ENCODE measurements around the gene CACYBP.

The CACYBP gene

DNA sequence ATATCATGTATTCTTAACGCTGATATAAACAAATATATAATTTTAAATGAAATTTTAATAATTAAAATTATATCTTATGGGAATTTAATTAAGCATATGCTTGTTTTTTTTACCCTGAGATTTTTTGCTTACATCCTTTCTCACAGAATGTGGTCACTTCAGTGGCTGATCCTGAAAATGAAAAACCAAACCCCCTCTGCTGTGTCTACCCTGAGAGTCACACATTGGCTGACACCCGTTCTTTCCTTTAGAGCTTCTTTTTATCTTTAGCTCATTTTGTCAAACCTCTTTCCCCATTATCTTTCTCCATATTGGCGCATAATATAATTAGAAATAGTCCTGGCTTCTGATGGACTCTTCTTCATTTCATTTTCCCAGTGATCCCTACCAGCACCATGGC is 10.8 kb upstream of the CACYBP start:
- TF ChIP-seq GATA2 (IDR thresholded peaks at IDR 0.05; ENCODE audit: low read depth, low read length): no peak
- TF ChIP-seq GATA3 (IDR thresholded peaks at IDR 0.05; ENCODE audit: low read depth, low read length): no peak

DNA sequence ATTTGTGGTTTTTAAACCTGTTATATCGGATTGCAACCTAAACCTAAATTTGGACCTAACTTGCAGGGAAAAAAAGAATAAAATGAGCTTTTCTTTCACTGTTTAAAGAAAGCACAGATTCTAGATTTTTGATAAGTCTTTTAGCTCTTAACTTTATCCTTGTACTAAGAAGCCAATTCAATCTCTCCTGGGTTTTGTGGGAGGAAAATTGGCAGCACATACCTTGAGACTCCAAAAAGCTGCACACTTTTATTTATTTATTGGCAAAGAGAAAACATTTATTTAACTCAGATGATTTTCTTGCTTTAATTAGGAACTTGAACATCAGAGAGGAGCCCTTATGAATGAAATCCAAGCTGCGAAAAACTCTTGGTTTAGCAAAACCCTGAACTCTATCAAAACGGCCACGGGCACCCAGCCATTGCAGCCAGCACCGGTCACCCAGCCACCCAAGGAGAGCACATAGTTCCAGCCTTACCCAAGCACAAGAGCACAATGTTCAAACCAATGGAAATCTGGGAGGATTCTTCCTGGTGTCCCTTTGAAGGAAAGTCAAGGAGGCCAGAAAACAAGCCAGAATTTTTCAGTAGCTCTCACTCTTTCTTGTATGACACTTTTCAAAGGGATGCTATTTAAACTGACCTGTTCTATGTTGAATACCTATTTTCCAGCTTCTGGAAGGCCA is 10.1 kb upstream of the CACYBP start:
- TF ChIP-seq GATA3 (IDR thresholded peaks at IDR 0.05; ENCODE audit: low read depth, low read length) (no peak), GATA2 (IDR thresholded peaks at IDR 0.05; ENCODE audit: low read depth, low read length) (no peak)

GRCh38 chr1:174990382-174990999 is 9.3 kb upstream of the CACYBP start:
- TF ChIP-seq GATA2 (IDR thresholded peaks at IDR 0.05; ENCODE audit: low read depth, low read length) (no peak), GATA3 (IDR thresholded peaks at IDR 0.05; ENCODE audit: low read depth, low read length) (no peak)

DNA sequence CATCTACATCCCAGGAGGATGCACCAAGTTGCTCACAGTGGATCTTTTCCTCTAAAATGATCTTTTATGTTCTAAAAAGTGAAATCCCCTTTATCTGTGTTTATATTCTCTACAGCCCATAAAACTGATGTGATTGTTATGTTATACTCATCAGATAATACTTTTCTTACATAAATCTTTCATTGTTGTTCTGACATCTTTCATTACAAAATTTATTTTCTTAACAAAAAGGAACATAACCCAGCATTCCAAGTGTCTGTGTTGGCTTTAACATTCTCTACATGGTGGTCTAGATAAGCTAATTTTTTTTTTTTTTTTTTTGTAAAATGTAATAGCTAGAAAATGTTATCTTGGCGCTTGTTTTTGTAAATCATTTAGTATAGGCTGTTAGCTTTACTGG is 8.3 kb upstream of the CACYBP start:
- TF ChIP-seq GATA2 (IDR thresholded peaks at IDR 0.05; ENCODE audit: low read depth, low read length): no peak
- TF ChIP-seq GATA3 (IDR thresholded peaks at IDR 0.05; ENCODE audit: low read depth, low read length): no peak

DNA sequence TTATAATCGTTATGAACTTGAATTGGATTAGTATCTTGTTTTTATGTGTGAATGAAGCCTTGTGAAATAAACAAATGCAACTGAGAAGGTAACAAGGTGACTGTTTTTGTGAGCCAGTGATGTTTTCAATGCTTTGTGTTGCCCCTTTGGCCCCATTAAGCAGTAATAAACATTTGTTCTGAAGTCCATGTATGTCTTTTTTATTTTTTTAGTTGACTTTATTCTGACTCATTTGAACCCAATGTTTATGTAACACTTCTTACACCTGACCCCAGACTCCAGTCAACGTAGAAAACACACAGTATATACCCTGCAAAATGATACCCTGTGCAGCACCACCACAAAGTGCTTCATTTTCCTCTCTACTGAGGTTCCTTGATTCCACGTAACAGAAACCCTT is 4.6 kb upstream of the CACYBP start:
- no peak for TF ChIP-seq GATA3 (IDR thresholded peaks at IDR 0.05; ENCODE audit: low read depth, low read length)
- TF ChIP-seq GATA2 (IDR thresholded peaks at IDR 0.05; ENCODE audit: low read depth, low read length): no peak

GRCh38 chr1:174995916-174996315 is 3.8 kb upstream of the CACYBP start:
- TF ChIP-seq GATA2 (IDR thresholded peaks at IDR 0.05; ENCODE audit: low read depth, low read length) (no peak), GATA3 (IDR thresholded peaks at IDR 0.05; ENCODE audit: low read depth, low read length) (no peak)

- TF ChIP-seq GATA2 (IDR thresholded peaks at IDR 0.05; ENCODE audit: low read depth, low read length): no peak
These were observed 3.3 kb upstream of the CACYBP start for GRCh38 chr1:174996476-174996875.

- no peak for TF ChIP-seq GATA2 (IDR thresholded peaks at IDR 0.05; ENCODE audit: low read depth, low read length)
- TF ChIP-seq GATA3 (IDR thresholded peaks at IDR 0.05; ENCODE audit: low read depth, low read length): no peak
These were observed 2.7 kb upstream of the CACYBP start for GRCh38 chr1:174997041-174997440.

DNA sequence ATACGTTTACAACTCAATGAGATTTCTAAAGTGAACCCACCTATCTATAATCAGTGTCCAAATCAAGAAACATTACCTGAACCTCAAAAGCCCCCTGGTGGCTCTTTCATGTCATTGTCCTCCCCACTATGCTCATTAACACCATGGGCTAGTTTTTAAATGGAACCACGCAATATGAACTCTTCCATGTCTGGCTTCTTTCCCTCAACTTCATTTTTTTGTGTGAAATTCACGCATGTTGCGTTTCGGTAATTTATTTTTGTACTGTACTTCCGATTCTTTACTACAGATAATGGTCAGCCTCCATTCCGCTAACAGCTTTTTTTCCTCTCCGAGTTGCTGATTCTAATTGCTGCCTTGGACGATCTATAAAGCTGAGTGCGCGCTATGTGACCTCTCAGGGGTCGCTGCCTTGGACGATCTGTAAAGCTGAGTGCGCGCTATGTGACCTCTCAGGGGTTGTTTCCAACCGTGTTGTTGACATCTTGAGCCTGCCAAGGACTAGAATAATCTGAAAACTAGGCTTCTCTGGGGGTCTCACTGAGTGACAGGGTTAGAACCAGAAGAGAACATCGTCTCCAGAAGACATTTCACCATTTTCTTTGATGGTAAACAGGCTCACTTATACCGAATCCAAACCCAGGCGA is 1.1 kb upstream of the CACYBP start:
- TF ChIP-seq GATA2 (IDR thresholded peaks at IDR 0.05; ENCODE audit: low read depth, low read length): peak; percentile 73
- TF ChIP-seq GATA3 (IDR thresholded peaks at IDR 0.05; ENCODE audit: low read depth, low read length): peak; percentile 64; the same call in 1 of the 2 replicates

- TF ChIP-seq GATA2 (IDR thresholded peaks at IDR 0.05; ENCODE audit: low read depth, low read length) (no peak; the same call in 1 of the 2 replicates), GATA3 (IDR thresholded peaks at IDR 0.05; ENCODE audit: low read depth, low read length) (no peak)
These were observed 371 bp upstream of the CACYBP start for GRCh38 chr1:174999216-174999935.

DNA sequence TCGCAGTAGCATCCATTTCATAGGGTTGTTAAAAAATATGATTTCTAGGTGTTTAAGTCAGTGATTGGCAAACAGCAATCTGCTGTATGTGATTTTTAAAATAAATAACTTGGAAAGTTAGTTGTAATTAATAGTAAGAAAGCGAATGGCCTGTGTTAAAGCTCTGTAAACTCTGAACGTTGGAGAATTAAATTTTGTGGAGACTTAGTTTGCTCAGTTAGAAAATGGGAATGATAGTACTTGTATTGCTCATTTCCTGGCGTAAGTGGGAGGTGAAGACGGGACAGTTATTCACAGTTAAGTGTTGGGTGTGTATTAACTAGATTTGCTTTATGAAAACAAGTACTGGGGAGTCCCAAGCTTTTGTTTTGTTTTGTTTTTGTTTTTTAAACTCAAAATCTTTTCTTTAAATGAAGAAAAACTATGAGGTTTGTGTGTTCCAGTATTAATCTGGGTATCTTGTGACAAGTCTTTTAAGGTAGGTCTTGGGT is 995 bp downstream of the CACYBP start:
- no peak for TF ChIP-seq GATA2 (IDR thresholded peaks at IDR 0.05; ENCODE audit: low read depth, low read length)
- no peak for TF ChIP-seq GATA3 (IDR thresholded peaks at IDR 0.05; ENCODE audit: low read depth, low read length)

DNA sequence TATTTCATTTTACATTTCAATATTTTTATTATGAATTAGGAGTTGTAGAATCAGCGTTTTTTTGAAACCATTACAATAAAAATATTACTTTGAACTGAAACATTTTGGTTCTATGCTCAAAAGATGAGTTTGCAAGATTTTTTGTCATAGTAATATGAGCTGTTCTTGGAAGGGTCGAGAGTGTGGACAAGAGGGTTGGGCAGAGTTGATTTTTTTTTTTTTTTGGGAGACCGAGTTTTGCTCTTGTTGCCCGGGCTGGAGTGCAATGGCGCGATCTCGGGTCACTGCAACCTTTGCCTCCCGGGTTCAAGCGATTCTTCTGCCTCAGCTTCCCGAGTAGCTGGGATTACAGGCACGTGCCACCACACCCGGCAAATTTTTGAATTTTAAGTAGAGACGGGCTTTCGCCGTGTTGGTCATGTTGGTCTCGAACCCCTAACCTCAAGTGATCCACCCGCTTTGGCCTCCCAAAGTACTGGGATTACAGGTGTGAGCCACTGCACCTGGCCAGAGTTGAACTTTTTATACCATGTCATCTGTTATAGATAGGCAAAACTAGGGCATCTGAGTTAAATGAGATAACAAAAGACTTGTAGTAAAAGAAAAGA is 3.3 kb downstream of the CACYBP start:
- TF ChIP-seq GATA2 (IDR thresholded peaks at IDR 0.05; ENCODE audit: low read depth, low read length) (no peak), GATA3 (IDR thresholded peaks at IDR 0.05; ENCODE audit: low read depth, low read length) (no peak)

DNA sequence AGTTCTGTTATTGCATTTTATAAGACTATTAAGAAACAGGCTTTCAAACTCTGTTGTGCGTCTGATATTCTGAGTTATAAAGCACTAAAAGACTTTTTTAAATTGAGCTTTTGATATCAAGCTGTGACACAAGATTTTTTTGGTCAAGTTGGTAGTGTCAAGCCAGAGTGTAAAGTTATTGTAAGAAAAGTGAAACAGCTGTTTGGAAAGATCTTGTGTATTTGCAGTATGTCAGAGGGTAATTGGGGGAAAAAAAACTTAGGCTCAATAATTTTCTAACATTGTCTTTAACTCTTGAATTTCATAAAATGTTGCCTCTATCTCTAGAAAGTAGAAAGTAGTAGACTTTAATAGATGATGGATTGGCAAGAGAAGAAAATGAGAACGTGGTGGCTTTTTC is 3.8 kb downstream of the CACYBP start:
- TF ChIP-seq GATA2 (IDR thresholded peaks at IDR 0.05; ENCODE audit: low read depth, low read length): no peak
- TF ChIP-seq GATA3 (IDR thresholded peaks at IDR 0.05; ENCODE audit: low read depth, low read length): no peak
